GM19467 (cell line): Measurements from ENCODE around the gene BCAS2.

Experiments
- ATAC-seq: cut with Tn5 transposase; IDR thresholded peaks from one replicate; pipeline ENCODE4 v1.9.1; 2021; ENCODE audit warnings: mild to moderate bottlenecking, moderate library complexity; ENCODE audit not compliant: unreplicated experiment

Gene BCAS2

GRCh38 chr1:114559356-114559755, 22.1 kb downstream of the BCAS2 start:
- ATAC-seq = no peak

- ATAC-seq = no peak
Observed at GRCh38 chr1:114558544-114558943, 22.9 kb downstream of the BCAS2 start.

GRCh38 chr1:114554577-114554976, 26.8 kb downstream of the BCAS2 start:
- no peak for ATAC-seq

- no peak for ATAC-seq
Observed at GRCh38 chr1:114552106-114552639, 29.2 kb downstream of the BCAS2 start.

- ATAC-seq = no peak
Observed at GRCh38 chr1:114551400-114551799, 30.0 kb downstream of the BCAS2 start.

- ATAC-seq = no peak
Observed at GRCh38 chr1:114550336-114550735, 31.1 kb downstream of the BCAS2 start.

GRCh38 chr1:114549137-114549536, 32.3 kb downstream of the BCAS2 start:
- no peak for ATAC-seq

- ATAC-seq = no peak
Observed at GRCh38 chr1:114547076-114547475, 34.3 kb downstream of the BCAS2 start.

GRCh38 chr1:114545796-114546195, 35.6 kb downstream of the BCAS2 start:
- no peak for ATAC-seq

GRCh38 chr1:114545315-114545714, 36.1 kb downstream of the BCAS2 start:
- ATAC-seq = no peak

- ATAC-seq = no peak
Observed at GRCh38 chr1:114540821-114541220, 40.6 kb downstream of the BCAS2 start.

- ATAC-seq = no peak
Observed at GRCh38 chr1:114540272-114540671, 41.1 kb downstream of the BCAS2 start.

- ATAC-seq = no peak
Observed at GRCh38 chr1:114536043-114536442, 45.4 kb downstream of the BCAS2 start.

GRCh38 chr1:114535401-114535800, 46.0 kb downstream of the BCAS2 start:
- no peak for ATAC-seq

GRCh38 chr1:114531094-114531493, 50.3 kb downstream of the BCAS2 start:
- ATAC-seq = no peak

- ATAC-seq = no peak
Observed at GRCh38 chr1:114530224-114530623, 51.2 kb downstream of the BCAS2 start.

GRCh38 chr1:114524944-114525343, 56.5 kb downstream of the BCAS2 start:
- no peak for ATAC-seq

GRCh38 chr1:114522264-114522575, 59.2 kb downstream of the BCAS2 start:
- no peak for ATAC-seq

- no peak for ATAC-seq
Observed at GRCh38 chr1:114521396-114522263, 59.8 kb downstream of the BCAS2 start.
